ENCODE measurements around the gene NTSR2. TPM values are rescaled to one million over a fixed set of nuclear protein-coding genes. Genes with fewer than 3 reads are reported as not detected.

Gene NTSR2
- total RNA-seq, 1 donor from 2014 or later, result not detected

GRCh38 chr2:11631462-11631861 is 38.5 kb downstream of the NTSR2 start:
- Mint-ChIP-seq H3K4me3 (no peak overlapping the region), H3K27ac (no peak overlapping the region), H3K27me3 (peaks cover 2% of the 10 kb centered on the region), H3K36me3 (ENCODE audit: low read depth) (no peaks in the 10 kb centered on the region), H3K4me1 (no peaks in the 10 kb centered on the region), H3K9me3 (peaks cover 3% of the 10 kb centered on the region)
- DNase-seq (no peak), ATAC-seq (ENCODE audit: low read depth) (no peak)
- TF ChIP-seq, protein P1, sequence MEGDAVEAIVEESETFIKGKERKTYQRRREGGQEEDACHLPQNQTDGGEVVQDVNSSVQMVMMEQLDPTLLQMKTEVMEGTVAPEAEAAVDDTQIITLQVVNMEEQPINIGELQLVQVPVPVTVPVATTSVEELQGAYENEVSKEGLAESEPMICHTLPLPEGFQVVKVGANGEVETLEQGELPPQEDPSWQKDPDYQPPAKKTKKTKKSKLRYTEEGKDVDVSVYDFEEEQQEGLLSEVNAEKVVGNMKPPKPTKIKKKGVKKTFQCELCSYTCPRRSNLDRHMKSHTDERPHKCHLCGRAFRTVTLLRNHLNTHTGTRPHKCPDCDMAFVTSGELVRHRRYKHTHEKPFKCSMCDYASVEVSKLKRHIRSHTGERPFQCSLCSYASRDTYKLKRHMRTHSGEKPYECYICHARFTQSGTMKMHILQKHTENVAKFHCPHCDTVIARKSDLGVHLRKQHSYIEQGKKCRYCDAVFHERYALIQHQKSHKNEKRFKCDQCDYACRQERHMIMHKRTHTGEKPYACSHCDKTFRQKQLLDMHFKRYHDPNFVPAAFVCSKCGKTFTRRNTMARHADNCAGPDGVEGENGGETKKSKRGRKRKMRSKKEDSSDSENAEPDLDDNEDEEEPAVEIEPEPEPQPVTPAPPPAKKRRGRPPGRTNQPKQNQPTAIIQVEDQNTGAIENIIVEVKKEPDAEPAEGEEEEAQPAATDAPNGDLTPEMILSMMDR (IDR thresholded peaks at IDR 0.05), result no peak
- ChIA-PET POLR2A (no interaction called here), CTCF (no interaction called here)
- intact Hi-C loops (cut with micrococcal nuclease), result no loop called here

DNA sequence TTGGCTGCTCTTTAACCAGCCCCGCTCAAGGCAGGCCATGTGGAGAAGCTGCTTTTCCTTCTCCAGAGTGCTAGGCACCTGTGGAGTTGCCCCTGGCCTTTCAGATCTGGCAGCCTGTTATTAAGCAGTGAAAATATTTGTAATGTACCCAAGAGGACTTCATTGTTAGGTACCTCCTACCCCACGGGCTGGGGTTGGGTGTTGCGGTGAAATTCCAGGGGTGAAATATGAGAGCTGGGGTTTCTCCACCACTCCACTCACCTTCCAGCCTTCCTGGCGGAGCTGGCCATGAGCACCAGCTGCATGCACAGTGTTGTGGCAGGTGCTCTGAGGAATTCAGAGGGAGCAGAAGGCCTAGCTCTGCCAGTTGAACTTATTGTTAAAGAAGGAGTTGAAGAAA is 39.1 kb downstream of the NTSR2 start:
- Mint-ChIP-seq H3K9me3 (peaks cover 3% of the 10 kb centered on the region), H3K4me3 (no peak overlapping the region), H3K4me1 (no peaks in the 10 kb centered on the region), H3K27me3 (no peaks in the 10 kb centered on the region), H3K27ac (no peak overlapping the region), H3K36me3 (ENCODE audit: low read depth) (no peaks in the 10 kb centered on the region)
- POLR2A ChIA-PET, result no interaction called here
- ATAC-seq (ENCODE audit: low read depth) (no peak), DNase-seq (no peak)
- TF ChIP-seq, protein P1 (IDR thresholded peaks at IDR 0.05), result no peak
- CTCF ChIA-PET, result no interaction called here
- intact Hi-C loops (cut with micrococcal nuclease), result no loop called here

DNA sequence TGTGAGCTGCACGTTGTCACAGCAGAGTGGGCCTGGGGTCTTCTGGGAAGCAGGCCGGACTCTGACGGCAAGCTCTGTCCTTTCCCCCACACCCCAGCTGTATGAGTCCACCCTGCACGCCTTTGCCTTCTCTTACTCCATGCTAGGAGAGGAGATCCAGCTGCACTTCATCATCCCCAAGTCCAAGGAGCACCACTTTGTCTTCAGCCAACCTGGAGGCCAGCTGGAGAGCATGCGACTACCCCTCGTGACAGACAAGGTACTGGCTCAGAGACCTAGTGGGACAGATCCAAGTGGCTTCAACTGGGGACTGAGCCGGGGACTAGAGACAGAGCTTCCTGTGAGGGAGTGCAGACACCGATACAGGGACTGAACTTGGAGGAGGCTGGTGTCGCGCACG is 40.1 kb downstream of the NTSR2 start:
- DNase-seq (no peak), ATAC-seq (ENCODE audit: low read depth) (no peak)
- Mint-ChIP-seq H3K4me1 (no peaks in the 10 kb centered on the region), H3K27me3 (no peaks in the 10 kb centered on the region), H3K27ac (no peak overlapping the region), H3K4me3 (no peak overlapping the region), H3K36me3 (ENCODE audit: low read depth) (no peaks in the 10 kb centered on the region), H3K9me3 (peaks cover 3% of the 10 kb centered on the region)
- TF ChIP-seq, protein P1 (IDR thresholded peaks at IDR 0.05), result no peak
- POLR2A ChIA-PET, result no interaction called here
- intact Hi-C loops (cut with micrococcal nuclease), result no loop called here
- CTCF ChIA-PET, result no interaction called here

GRCh38 chr2:11629215-11629614 is 40.8 kb downstream of the NTSR2 start:
- TF ChIP-seq, protein P1 (IDR thresholded peaks at IDR 0.05), result no peak
- no peak overlapping the region for H3K27ac Mint-ChIP-seq
- no peaks in the 10 kb centered on the region for H3K27me3 Mint-ChIP-seq
- DNase-seq (no peak), ATAC-seq (ENCODE audit: low read depth) (no peak)
- ChIA-PET CTCF (no interaction called here), POLR2A (no interaction called here)
- intact Hi-C loops (cut with micrococcal nuclease), result no loop called here
- H3K4me1 Mint-ChIP-seq, result no peaks in the 10 kb centered on the region
- H3K9me3 Mint-ChIP-seq, result peaks cover 3% of the 10 kb centered on the region
- no peak overlapping the region for H3K4me3 Mint-ChIP-seq
- no peaks in the 10 kb centered on the region for H3K36me3 Mint-ChIP-seq (ENCODE audit: low read depth)

DNA sequence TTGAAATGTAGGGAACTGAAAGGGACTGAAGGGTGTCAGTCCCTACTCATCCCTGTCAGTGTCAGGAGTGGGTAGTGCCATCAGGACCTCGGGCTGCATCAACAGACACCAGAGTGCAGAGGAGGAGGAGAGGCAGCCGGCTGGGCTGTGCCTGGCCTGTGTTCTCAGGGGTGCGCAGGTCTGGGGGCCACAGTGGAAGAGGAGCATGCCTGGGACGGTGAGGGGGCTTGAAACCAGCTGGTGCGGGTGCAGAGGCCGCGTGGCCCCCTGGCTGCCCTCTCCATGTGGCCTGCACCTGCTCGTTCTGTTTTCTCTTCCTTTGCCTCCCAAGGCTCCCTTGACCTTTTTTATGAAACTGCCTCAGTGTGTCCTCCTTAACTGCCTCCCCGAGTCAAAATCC is 41.3 kb downstream of the NTSR2 start:
- H3K27me3 Mint-ChIP-seq, result no peaks in the 10 kb centered on the region
- H3K9me3 Mint-ChIP-seq, result peaks cover 3% of the 10 kb centered on the region
- intact Hi-C loops (cut with micrococcal nuclease), result no loop called here
- ATAC-seq (ENCODE audit: low read depth) (no peak), DNase-seq (no peak)
- H3K36me3 Mint-ChIP-seq (ENCODE audit: low read depth), result no peaks in the 10 kb centered on the region
- POLR2A ChIA-PET, result no interaction called here
- TF ChIP-seq, protein P1 (IDR thresholded peaks at IDR 0.05), result no peak
- H3K4me1 Mint-ChIP-seq, result no peaks in the 10 kb centered on the region
- H3K27ac Mint-ChIP-seq, result no peak overlapping the region
- CTCF ChIA-PET, result no interaction called here
- no peak overlapping the region for H3K4me3 Mint-ChIP-seq

All from activated B cell treated with CpG ODN at 0.5 μM for 24 hours (primary cell).